Islet of Langerhans (tissue), 1 donor: ENCODE data around the gene CAVIN4.
A peak's percentile ranks its signal among the peaks of the same experiment; 100 is the strongest.

Experiments used
- FAIRE-seq: peaks from one replicate; lab custom pipeline; 2011; peaks lifted over from hg19 to GRCh38; lab: Jason Lieb, UNC

Gene CAVIN4

GRCh38 chr9:100591139-100591538 is 13.3 kb downstream of the CAVIN4 start:
- FAIRE-seq = no peak

- FAIRE-seq = no peak
Observed at GRCh38 chr9:100591639-100592412, 13.9 kb downstream of the CAVIN4 start.

- FAIRE-seq = no peak
Observed at GRCh38 chr9:100595391-100596199, 17.7 kb downstream of the CAVIN4 start.

GRCh38 chr9:100597236-100597635 is 19.4 kb downstream of the CAVIN4 start:
- no peak for FAIRE-seq

GRCh38 chr9:100598641-100599145 is 20.8 kb downstream of the CAVIN4 start:
- no peak for FAIRE-seq

- no peak for FAIRE-seq
Observed at GRCh38 chr9:100600521-100601079, 22.7 kb downstream of the CAVIN4 start.

- no peak for FAIRE-seq
Observed at GRCh38 chr9:100601216-100601615, 23.3 kb downstream of the CAVIN4 start.

- FAIRE-seq = peak; percentile 82
Observed at GRCh38 chr9:100602342-100602801, 24.5 kb downstream of the CAVIN4 start.

- FAIRE-seq = no peak
Observed at GRCh38 chr9:100605405-100605804, 27.5 kb downstream of the CAVIN4 start.

- no peak for FAIRE-seq
Observed at GRCh38 chr9:100619194-100619593, 41.3 kb downstream of the CAVIN4 start.

GRCh38 chr9:100619665-100620064 is 41.8 kb downstream of the CAVIN4 start:
- no peak for FAIRE-seq

GRCh38 chr9:100623969-100624368 is 46.1 kb downstream of the CAVIN4 start:
- FAIRE-seq = no peak

GRCh38 chr9:100626949-100627348 is 49.1 kb downstream of the CAVIN4 start:
- no peak for FAIRE-seq

GRCh38 chr9:100637787-100638186 is 59.9 kb downstream of the CAVIN4 start:
- FAIRE-seq = no peak
